Natural killer cell treated with Interleukin-12 subunit alpha and Interleukin-12 subunit beta and Interleukin-15 and Interleukin-18, amount 100 ng/mL, for 72 hours (primary cell): ENCODE data around the gene TMEM88. TPM values are rescaled to one million over a fixed set of nuclear protein-coding genes. Genes with fewer than 3 reads are reported as not detected.
A peak's percentile ranks its signal among the peaks of the same experiment; 100 is the strongest.

Source experiments
- ATAC-seq, 2 donors: fragments of 150-1000 bp; cut with Tn5 transposase in 1 of 2; sonication (Bioruptor Pico), chemical (Tn5 transposase) in 1 of 2; 2 replicates each; pipeline ENCODE4 v1.10.0; 2021
- DNase-seq: peaks from one replicate; pipeline ENCODE4 v3.0.0; 2022; ENCODE audit warnings: low spot score
- H3K27ac Mint-ChIP-seq, 2 donors: 1 replicate in 1 of 2; 2 replicates in 1 of 2; pipeline ENCODE4 v1.8.0; 2022; ENCODE audit warnings: mixed read lengths in 2 of 2, mild to moderate bottlenecking in 1 of 2, moderate library complexity in 1 of 2
- H3K27me3 Mint-ChIP-seq, 2 donors: 1 replicate in 1 of 2; 2 replicates in 1 of 2; pipeline ENCODE4 v1.8.0; 2022; ENCODE audit warnings: mixed read lengths in 2 of 2
- H3K36me3 Mint-ChIP-seq: one replicate; pipeline ENCODE4 v1.8.0; 2022; ENCODE audit warnings: mixed read lengths
- H3K4me1 Mint-ChIP-seq, 2 donors: 1 replicate in 1 of 2; 2 replicates in 1 of 2; pipeline ENCODE4 v1.8.0; 2022; ENCODE audit warnings: low read depth in 2 of 2, mixed read lengths in 2 of 2, mild to moderate bottlenecking in 1 of 2
- H3K4me3 Mint-ChIP-seq: one replicate; pipeline ENCODE4 v1.8.0; 2022; ENCODE audit warnings: mixed read lengths
- H3K9me3 Mint-ChIP-seq: 2 replicates; pipeline ENCODE4 v1.8.0; 2022; ENCODE audit warnings: mixed read lengths
- total RNA-seq, 2 donors: library from RNA; stranded (reverse); gene quantifications; one replicate each; pipeline ENCODE4 v1.2.3, GENCODE V29; 2022

Gene TMEM88
- total RNA-seq, 2 donors from 2014 or later: 2.4 to 2.7 TPM

GRCh38 chr17:7897773-7898172 is 42.9 kb downstream of the TMEM88 start:
- Mint-ChIP-seq H3K4me1 (peaks cover 0 to 17% of the 10 kb centered on the region in 2 donors), H3K27me3 (no peaks in the 10 kb centered on the region), H3K36me3 (peaks cover 46% of the 10 kb centered on the region), H3K27ac (peak overlapping the region in 1 of 2 donors; percentile 64), H3K9me3 (no peaks in the 10 kb centered on the region), H3K4me3 (no peak overlapping the region)
- no peak for DNase-seq
- no peak for ATAC-seq

DNA sequence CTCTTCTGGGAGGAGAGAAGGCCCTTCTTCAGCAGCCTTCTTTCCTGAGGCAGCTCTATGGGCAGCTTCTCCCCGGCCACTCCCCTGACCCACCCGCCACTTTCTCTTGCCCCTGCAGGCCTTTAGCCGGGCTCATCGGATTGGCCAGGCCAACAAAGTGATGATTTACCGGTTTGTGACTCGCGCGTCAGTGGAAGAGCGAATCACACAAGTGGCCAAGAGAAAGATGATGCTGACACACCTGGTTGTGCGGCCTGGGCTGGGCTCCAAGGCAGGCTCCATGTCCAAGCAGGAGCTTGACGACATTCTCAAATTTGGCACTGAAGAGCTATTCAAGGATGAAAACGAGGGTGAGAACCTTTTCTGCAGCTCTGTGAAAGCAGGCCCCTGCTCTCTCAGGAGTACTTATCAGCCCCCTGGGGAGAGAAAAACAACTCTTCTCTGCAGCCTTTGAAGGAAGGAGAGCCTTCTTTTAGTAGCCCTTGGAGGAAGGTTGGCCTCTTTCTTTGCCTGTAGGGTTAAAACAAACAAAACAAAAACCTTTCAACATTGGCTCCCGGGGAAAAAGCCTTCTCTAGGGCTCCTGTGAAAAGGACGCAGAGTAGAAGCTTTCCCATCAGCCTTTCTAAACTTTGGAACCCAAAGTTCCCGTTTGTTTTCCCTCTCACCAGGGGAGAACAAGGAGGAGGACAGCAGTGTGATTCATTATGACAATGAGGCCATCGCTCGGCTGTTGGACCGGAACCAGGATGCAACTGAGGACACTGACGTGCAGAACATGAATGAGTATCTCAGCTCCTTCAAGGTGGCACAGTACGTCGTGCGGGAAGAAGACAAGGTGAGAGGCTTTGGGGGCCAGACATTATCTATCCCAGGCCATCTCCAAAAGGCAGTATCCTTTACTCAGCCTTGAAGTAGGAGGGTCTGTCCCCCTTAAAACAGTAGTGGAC is 48.6 kb downstream of the TMEM88 start:
- H3K27ac Mint-ChIP-seq: no peak overlapping the region
- H3K4me3 Mint-ChIP-seq: no peak overlapping the region
- H3K36me3 Mint-ChIP-seq: peaks cover 30% of the 10 kb centered on the region
- no peaks in the 10 kb centered on the region for H3K4me1 Mint-ChIP-seq
- H3K27me3 Mint-ChIP-seq: no peaks in the 10 kb centered on the region
- H3K9me3 Mint-ChIP-seq: no peaks in the 10 kb centered on the region
- no peak for ATAC-seq
- DNase-seq: no peak

Other genes with a start within 250 kb of the TMEM88 start
- 10 to 100 TPM; 42.7 to 56.6 TPM for gene FXR2, start 240.2 kb upstream of the TMEM88 start, total RNA-seq
- 10 to 100 TPM; 32.8 to 41.1 TPM for gene SAT2, start 227.2 kb upstream of the TMEM88 start, total RNA-seq
- not detected for gene SHBG, start 224.9 kb upstream of the TMEM88 start, total RNA-seq
- under 1 TPM in 1 of 2 donors, not detected in 1; 0.25 TPM for gene ATP1B2, start 204.1 kb upstream of the TMEM88 start, total RNA-seq
- 100 to 1,000 TPM in 1 of 2 donors, 10 to 100 TPM in 1; 98.2 to 112 TPM for gene TP53, start 167.6 kb upstream of the TMEM88 start, total RNA-seq
- gene WRAP53, start 166.6 kb upstream of the TMEM88 start, total RNA-seq: 10 to 100 TPM; 19.4 to 48.2 TPM
- not detected for gene EFNB3, start 149.9 kb upstream of the TMEM88 start, total RNA-seq
- gene DNAH2, start 137.3 kb upstream of the TMEM88 start, total RNA-seq: under 1 TPM in 1 of 2 donors, not detected in 1; 0.10 TPM
- gene KDM6B, start 20.8 kb upstream of the TMEM88 start, total RNA-seq: 10 to 100 TPM; 52.0 to 67.6 TPM
- 100 to 1,000 TPM in 1 of 2 donors, 10 to 100 TPM in 1; 54.1 to 105 TPM for gene NAA38, start 2.5 kb downstream of the TMEM88 start, total RNA-seq
- gene CYB5D1, start 2.9 kb downstream of the TMEM88 start, total RNA-seq: 10 to 100 TPM; 11.3 to 12.9 TPM
- 100 to 1,000 TPM; 106 to 192 TPM for gene CHD3, start 33.7 kb downstream of the TMEM88 start, total RNA-seq
- 1 to 10 TPM; 2.5 to 4.7 TPM for gene RNF227, start 61.2 kb downstream of the TMEM88 start, total RNA-seq
- gene KCNAB3, start 74.8 kb downstream of the TMEM88 start, total RNA-seq: 10 to 100 TPM in 1 of 2 donors, 1 to 10 TPM in 1; 8.9 to 14.6 TPM
- gene TRAPPC1, start 76.9 kb downstream of the TMEM88 start, total RNA-seq: 100 to 1,000 TPM; 162 to 217 TPM
- gene CNTROB, start 77.1 kb downstream of the TMEM88 start, total RNA-seq: 10 to 100 TPM; 32.6 to 74.6 TPM
- not detected for gene GUCY2D, start 147.5 kb downstream of the TMEM88 start, total RNA-seq
- not detected for gene ALOX15B, start 184.0 kb downstream of the TMEM88 start, total RNA-seq
- gene ALOX12B, start 232.7 kb downstream of the TMEM88 start, total RNA-seq: under 1 TPM in 1 of 2 donors, not detected in 1; 0.62 TPM